HG03103 (cell line): Measurements from ENCODE around the gene PATJ.
"Not testable (repeated sequence)": the region's sequence is repeated elsewhere in the genome, so short reads cannot be mapped to it uniquely, and the experiment has no call there.

Experiments
- ATAC-seq: cut with Tn5 transposase; IDR thresholded peaks from one replicate; pipeline ENCODE4 v1.9.1; 2021; ENCODE audit warnings: low read depth; ENCODE audit not compliant: unreplicated experiment

PATJ gene

GRCh38 chr1:61743431-61743705 is 1.1 kb downstream of the PATJ start:
- no peak for ATAC-seq

GRCh38 chr1:61743716-61744580 is 1.7 kb downstream of the PATJ start:
- ATAC-seq = no peak

DNA sequence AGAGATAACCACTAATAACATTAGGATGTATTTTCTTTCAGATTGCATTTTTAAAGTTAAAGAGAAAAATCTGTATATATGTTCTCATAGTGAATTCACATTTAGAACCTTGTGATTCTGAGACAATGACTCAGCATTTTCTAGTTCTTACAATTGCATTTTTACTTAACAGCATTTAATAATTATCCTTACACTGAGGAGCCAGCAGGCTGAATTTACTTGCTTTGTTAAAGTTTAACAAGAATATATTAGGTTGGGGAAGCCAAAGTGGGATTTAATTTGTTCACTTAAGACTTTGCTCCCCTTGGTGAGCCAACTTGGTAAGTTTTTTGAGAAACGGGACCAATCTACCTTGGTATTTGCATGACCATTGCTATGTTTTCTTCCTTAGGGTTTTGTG is 4.5 kb downstream of the PATJ start:
- ATAC-seq = no peak

- no peak for ATAC-seq
Observed at GRCh38 chr1:61748566-61748965, 6.3 kb downstream of the PATJ start.

GRCh38 chr1:61749574-61749973 is 7.3 kb downstream of the PATJ start:
- ATAC-seq = no peak

- ATAC-seq = no peak
Observed at GRCh38 chr1:61752921-61753389, 10.7 kb downstream of the PATJ start.

DNA sequence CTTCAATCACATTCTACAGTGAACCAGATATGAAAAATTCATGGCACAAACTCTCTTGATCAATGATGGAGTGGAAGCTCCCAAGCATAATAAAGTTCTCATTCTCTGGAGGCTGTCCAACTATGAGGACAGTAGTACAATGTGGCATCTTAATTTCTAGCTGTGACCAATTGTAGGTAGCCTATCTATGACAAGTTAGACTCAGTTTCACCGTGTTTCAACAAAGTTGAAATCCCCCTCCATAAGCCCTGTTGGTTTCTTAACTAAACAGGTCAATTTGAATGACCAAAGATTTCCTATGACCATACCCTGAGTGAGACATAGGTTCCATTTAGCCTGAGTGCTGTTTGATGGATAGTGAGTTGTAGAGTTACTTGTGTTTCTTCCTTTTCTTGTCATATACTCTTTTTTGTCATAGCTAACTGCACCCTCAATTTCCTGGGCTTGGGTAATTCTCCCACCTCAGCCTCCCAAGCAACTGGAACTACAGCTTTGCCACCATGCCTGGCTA is 11.8 kb downstream of the PATJ start:
- no peak for ATAC-seq

- no peak for ATAC-seq
Observed at GRCh38 chr1:61754545-61754944, 12.3 kb downstream of the PATJ start.

- ATAC-seq = no peak
Observed at GRCh38 chr1:61756773-61757172, 14.5 kb downstream of the PATJ start.

DNA sequence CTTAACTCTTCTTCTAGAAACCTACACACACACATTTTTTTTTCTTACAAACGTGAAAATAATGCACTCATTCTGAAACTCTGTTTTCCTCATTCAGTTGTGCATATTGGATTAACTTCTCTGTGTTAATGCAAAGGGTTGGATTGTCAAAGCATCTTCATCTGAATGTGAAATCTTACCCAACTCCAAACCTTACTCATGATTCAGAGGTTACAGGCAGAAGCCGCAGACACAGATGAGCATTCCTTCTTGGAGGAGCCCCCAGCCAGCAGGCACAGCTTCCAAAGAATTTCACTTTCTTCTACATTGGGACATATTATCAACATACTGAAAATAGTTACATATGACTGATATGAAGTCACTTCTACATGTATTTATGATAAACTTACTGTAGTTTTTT is 15.7 kb downstream of the PATJ start:
- no peak for ATAC-seq

DNA sequence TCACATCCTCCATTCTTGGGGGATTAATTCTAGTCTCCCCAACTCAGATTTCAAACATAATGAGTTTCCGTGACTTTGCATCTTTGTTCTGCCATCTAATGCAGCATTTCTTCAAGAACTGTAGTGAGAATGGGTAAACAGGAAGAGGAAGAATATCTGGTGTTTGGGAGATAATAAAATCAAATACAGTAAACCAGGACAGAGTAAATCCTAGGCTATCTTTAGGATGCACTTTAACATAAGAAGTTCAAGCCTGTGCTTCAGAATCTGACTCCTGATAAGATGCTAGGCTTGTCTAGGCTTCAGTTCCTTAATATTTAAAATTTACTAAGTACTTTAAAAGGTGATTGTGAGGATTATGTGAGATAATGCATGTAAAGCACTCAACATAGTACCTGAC is 27.9 kb downstream of the PATJ start:
- ATAC-seq = no peak

DNA sequence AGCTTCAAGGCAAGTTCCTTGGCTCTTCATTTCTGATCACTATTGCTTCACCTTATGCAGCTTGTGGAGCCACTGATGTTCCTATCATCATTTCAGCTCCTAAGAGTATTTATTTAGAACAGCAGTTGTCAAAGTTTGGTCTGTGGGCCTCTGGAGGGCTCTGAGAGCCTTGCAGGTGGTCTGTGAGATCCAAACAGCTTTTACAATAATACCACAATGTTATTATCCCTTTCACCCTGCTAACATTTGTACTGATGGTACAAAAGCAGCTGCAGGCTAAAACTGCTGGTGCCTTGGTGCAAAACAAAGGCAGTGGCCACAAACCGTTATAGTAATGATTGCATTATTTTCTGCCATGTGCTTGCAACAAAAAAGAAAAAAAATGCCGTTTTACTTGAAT is 33.8 kb downstream of the PATJ start:
- no peak for ATAC-seq

DNA sequence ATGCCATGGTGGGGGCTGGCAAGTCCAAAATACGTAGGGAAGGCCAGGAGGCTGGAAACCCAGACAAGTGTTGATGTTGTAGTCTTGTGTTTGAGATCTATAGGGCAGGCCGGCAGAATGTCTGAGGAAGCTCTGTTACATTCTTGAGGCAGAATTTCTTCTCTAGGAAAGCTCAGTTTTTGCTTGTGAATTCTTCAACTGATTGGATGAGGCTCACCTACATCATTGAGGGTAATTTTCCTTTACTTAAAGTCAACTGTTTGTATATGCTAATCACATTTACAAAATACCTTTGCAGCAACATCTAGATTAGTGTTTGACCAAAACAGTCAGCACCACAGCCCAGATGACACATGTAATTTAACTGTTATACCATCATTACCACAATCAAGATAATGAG is 37.0 kb downstream of the PATJ start:
- ATAC-seq = no peak

GRCh38 chr1:61781151-61781550 is 38.9 kb downstream of the PATJ start:
- no peak for ATAC-seq

- no peak for ATAC-seq
Observed at GRCh38 chr1:61782771-61783170, 40.5 kb downstream of the PATJ start.

GRCh38 chr1:61784726-61785125 is 42.4 kb downstream of the PATJ start:
- no peak for ATAC-seq

- no peak for ATAC-seq
Observed at GRCh38 chr1:61790837-61791236, 48.6 kb downstream of the PATJ start.

DNA sequence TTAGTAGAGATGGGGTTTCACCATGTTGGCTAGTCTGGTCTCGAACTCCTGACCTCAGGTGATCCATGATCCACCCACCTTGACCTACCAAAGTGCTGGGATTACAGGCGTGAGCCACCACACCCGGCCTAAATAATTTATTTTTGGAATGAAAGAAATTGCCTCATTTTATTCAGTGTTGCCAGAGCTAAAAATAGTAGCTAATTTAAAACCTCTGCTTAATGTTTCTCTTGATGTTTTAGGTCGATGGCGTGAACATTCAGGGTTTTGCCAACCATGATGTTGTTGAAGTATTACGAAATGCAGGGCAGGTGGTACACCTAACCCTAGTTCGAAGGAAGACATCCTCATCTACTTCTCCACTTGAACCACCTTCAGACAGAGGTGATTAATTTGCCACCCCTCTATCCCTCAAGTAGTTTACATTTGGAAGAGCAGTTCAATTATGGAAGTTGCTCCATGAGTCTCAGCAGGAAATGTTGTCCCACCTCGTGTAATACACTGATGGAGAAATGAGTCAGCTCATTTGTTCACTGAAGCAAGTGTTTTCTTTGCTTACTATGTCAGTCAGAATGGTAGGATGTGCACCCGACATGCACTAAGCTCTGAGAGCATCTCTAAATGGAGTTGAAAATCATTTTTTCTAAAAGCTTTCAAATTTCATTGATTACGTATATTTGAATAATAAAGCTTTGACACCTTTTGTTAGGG is 54.9 kb downstream of the PATJ start:
- ATAC-seq = no peak

DNA sequence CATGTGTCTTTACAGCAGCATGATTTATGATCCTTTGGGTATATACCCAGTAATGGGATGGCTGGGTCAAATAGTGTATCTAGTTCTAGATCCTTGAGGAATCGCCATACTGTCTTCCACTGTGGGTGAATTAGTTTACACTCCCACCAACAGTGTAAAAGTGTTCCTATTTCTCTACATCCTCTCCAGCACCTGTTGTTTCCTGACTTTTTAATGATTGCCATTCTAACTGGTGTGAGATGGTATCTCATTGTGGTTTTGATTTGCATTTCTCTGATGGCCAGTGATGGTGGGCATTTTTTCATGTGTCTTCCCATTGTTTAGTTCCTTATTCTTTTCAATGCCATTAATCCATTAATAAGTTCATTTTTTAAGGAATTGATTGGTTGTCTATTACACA is 58.8 kb downstream of the PATJ start:
- ATAC-seq = not testable (repeated sequence)

DNA sequence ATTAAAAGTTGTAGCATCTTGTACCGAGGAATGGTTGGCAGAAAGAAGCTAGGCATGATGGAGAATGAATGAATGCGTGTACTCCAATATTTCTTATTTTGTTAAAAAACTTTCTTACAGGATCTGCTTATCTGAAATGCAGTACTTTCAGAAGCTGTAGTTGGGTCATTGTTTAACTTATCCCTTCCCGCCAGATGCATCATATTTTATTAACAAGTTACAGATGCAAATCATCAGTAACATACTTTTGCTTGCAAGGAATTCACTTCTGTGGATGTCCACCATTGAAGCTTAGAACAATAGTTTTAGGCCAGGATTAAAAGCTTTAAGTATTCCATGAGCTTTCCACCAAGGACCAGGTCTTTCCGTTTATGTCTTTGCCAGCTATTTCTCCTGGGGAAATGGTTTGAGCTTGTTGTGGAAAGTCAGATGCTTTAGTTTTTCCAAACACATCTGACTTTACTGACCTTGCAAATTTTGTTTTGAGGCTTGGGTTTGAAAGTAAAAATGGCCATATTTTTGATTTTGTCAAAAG is 65.4 kb downstream of the PATJ start:
- no peak for ATAC-seq

GRCh38 chr1:61808321-61808720 is 66.0 kb downstream of the PATJ start:
- no peak for ATAC-seq

- ATAC-seq = no peak
Observed at GRCh38 chr1:61808968-61809367, 66.7 kb downstream of the PATJ start.
